CD14-positive monocyte (primary cell): ENCODE measurements around the gene LRRC61. TPM values are rescaled to one million over a fixed set of nuclear protein-coding genes. Genes with fewer than 3 reads are reported as not detected.

ENCODE experiments used
- DNase-seq, 3 donors: peaks; one replicate each; pipeline ENCODE4 v3.0.0-alpha.2; 2011 to 2022
- H2AFZ ChIP-seq: 2 replicates; pipeline ENCODE4 v1.6.0; 2012; ENCODE audit warnings: mild to moderate bottlenecking, low read depth, low read length, inconsistent platforms; ENCODE audit not compliant: insufficient read depth, poor library complexity, severe bottlenecking
- H3K27ac ChIP-seq, 2 donors: 1 replicate in 1 of 2; 2 replicates in 1 of 2; pipeline ENCODE4 v1.5.1; 2012 to 2013; ENCODE audit warnings: low read length in 2 of 2, control low read depth in 1 of 2, inconsistent platforms in 1 of 2, low read depth in 1 of 2, mild to moderate bottlenecking in 1 of 2
- H3K27me3 ChIP-seq, 2 donors: one replicate each; pipeline versions ENCODE4 v1.6.0 to v1.6.1; 2011 to 2013; ENCODE audit warnings: low read length in 2 of 2; ENCODE audit not compliant: control insufficient read depth in 2 of 2, insufficient read depth in 2 of 2
- H3K36me3 ChIP-seq, 2 donors: replicated peaks in 1 of 2; 1 replicate in 1 of 2; 2 replicates in 1 of 2; pipeline versions ENCODE4 v1.5.1 to v1.6.1; 2012 to 2013; ENCODE audit warnings: low read length in 2 of 2, control low read depth in 1 of 2, inconsistent platforms in 1 of 2, mild to moderate bottlenecking in 1 of 2; ENCODE audit not compliant: insufficient read depth in 2 of 2, control insufficient read depth in 1 of 2
- H3K4me1 ChIP-seq, 2 donors: 1 replicate in 1 of 2; 2 replicates in 1 of 2; pipeline versions ENCODE4 v1.5.1 to v1.6.1; 2012 to 2013; ENCODE audit warnings: low read length in 2 of 2, control low read depth in 1 of 2, inconsistent platforms in 1 of 2, mild to moderate bottlenecking in 1 of 2, moderate library complexity in 1 of 2; ENCODE audit not compliant: insufficient read depth in 2 of 2, control insufficient read depth in 1 of 2
- H3K4me2 ChIP-seq: replicated peaks from 2 replicates; pipeline ENCODE3; 2012; ENCODE audit warnings: low read length, moderate library complexity, mild to moderate bottlenecking; ENCODE audit not compliant: poor library complexity, severe bottlenecking; ENCODE audit errors: extremely low read depth
- H3K4me3 ChIP-seq, 3 experiments: fragments of 200-600 bp in 1 of 3; sonication (generic) in 1 of 3; replicated peaks in 1 of 3; 1 replicate in 2 of 3; 2 replicates in 1 of 3; pipeline ENCODE4 v1.5.1; 2011 to 2013; ENCODE audit warnings: low read length in 3 of 3, mild to moderate bottlenecking in 3 of 3, control low read depth in 2 of 3, low read depth in 2 of 3, inconsistent platforms in 1 of 3, moderate library complexity in 1 of 3
- H3K79me2 ChIP-seq: 2 replicates; pipeline ENCODE4 v1.6.0; 2012; ENCODE audit warnings: mild to moderate bottlenecking, control low read depth, inconsistent platforms, low read length, moderate library complexity; ENCODE audit not compliant: insufficient read depth
- H3K9ac ChIP-seq: 2 replicates; pipeline ENCODE4 v1.6.0; 2017; ENCODE audit warnings: low read length, mild to moderate bottlenecking; ENCODE audit not compliant: insufficient read depth, poor library complexity, severe bottlenecking
- H3K9me3 ChIP-seq, 2 donors: replicated peaks in 1 of 2; 1 replicate in 1 of 2; 2 replicates in 1 of 2; pipeline versions ENCODE4 v1.5.1 to v1.6.1; 2012 to 2013; ENCODE audit warnings: low read length in 2 of 2, control low read depth in 1 of 2; ENCODE audit not compliant: control insufficient read depth in 1 of 2, insufficient read depth in 1 of 2
- H4K20me1 ChIP-seq: 2 replicates; pipeline ENCODE4 v1.6.0; 2012; ENCODE audit warnings: mild to moderate bottlenecking, low read length, control low read depth, moderate library complexity; ENCODE audit not compliant: insufficient read depth
- H3K27ac Mint-ChIP-seq, 7 donors: one replicate each; pipeline ENCODE4 v1.8.0; 2020; ENCODE audit warnings: mild to moderate bottlenecking in 7 of 7, mixed read lengths in 7 of 7, moderate library complexity in 6 of 7, inconsistent platforms in 2 of 7
- H3K27me3 Mint-ChIP-seq, 3 donors: one replicate each; pipeline ENCODE4 v1.8.0; 2021 to 2022; ENCODE audit warnings: low read depth in 3 of 3, mild to moderate bottlenecking in 3 of 3, mixed read lengths in 3 of 3, moderate library complexity in 3 of 3, inconsistent platforms in 1 of 3
- H3K36me3 Mint-ChIP-seq, 2 donors: one replicate each; pipeline ENCODE4 v1.8.0; 2020; ENCODE audit warnings: mixed read lengths in 2 of 2, inconsistent platforms in 1 of 2, mild to moderate bottlenecking in 1 of 2
- H3K4me1 Mint-ChIP-seq: one replicate; pipeline ENCODE4 v1.8.0; 2020; ENCODE audit warnings: mild to moderate bottlenecking, mixed read lengths
- H3K4me3 Mint-ChIP-seq, 2 donors: one replicate each; pipeline ENCODE4 v1.8.0; 2020; ENCODE audit warnings: mild to moderate bottlenecking in 2 of 2, mixed read lengths in 2 of 2, moderate library complexity in 1 of 2
- H3K9me3 Mint-ChIP-seq, 7 donors: one replicate each; pipeline ENCODE4 v1.8.0; 2020 to 2022; ENCODE audit warnings: mixed read lengths in 7 of 7, mild to moderate bottlenecking in 6 of 7, moderate library complexity in 6 of 7, inconsistent platforms in 2 of 7
- WGBS: methylation state at CpG from one replicate; pipeline ENCODE4 v1.1.5; 2013; ENCODE audit warnings: missing lambda C conversion rate; ENCODE audit not compliant: insufficient coverage; 5-methylcytosine and 5-hydroxymethylcytosine counted together
- intact Hi-C, 2 donors: fragments of 100-400 bp; cut with micrococcal nuclease; formaldehyde crosslinking; loops; one replicate each; pipeline versions ENCODE4 v1.15.0 to v1.15.1; 2023
- polyA plus RNA-seq, 3 donors: library from polyadenylated mRNA; depleted of rRNA in 1 of 3; unstranded in 2 of 3; stranded (reverse) in 1 of 3; fragments of 300-500 nt in 2 of 3; fragments of >200 nt in 1 of 3; fragmentation: Illumina TruSeq in 2 of 3; gene quantifications; 1 replicate in 2 of 3; 2 replicates in 1 of 3; pipeline ENCODE4 v1.2.3, GENCODE V29; 2012 to 2021
- TF ChIP-seq, protein P1 (sequence below): fragments of 200-600 bp; IDR thresholded peaks from one replicate; pipeline ENCODE4 v1.8.0; 2022; ENCODE audit warnings: antibody characterized with exemption, mild to moderate bottlenecking

LRRC61 gene
- polyA plus RNA-seq, 3 donors: 1.4 to 8.6 (median 5.7) TPM

DNA sequence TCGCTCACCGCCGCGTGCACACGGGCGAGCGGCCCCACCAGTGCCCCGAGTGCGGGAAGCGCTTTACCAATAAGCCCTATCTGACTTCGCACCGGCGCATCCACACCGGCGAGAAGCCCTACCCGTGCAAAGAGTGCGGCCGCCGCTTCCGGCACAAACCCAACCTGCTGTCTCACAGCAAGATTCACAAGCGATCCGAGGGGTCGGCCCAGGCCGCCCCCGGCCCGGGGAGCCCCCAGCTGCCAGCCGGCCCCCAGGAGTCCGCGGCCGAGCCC is 48.8 kb downstream of the LRRC61 start:
- Histone ChIP-seq H3K9ac (no peak overlapping the region), H3K4me1 (peaks cover 25 to 39% of the 10 kb centered on the region in 2 donors), H3K4me3 (no peak overlapping the region), H3K9me3 (no peaks in the 10 kb centered on the region), H4K20me1 (peaks cover 57% of the 10 kb centered on the region), H3K4me2 (no peak overlapping the region), H2AFZ (no peak overlapping the region), H3K36me3 (peaks cover 33 to 44% of the 10 kb centered on the region in 2 donors), H3K79me2 (peaks cover 57% of the 10 kb centered on the region), H3K27me3 (no peaks in the 10 kb centered on the region), H3K27ac (no peak overlapping the region)
- intact Hi-C loops: loop anchor here in 1 of 2 donors (10.0 kb wide), 1 partner anchor 713 kb away; the partner anchor contains the start of genes AGAP3, FASTK and TMUB1
- Mint-ChIP-seq H3K4me3 (no peak overlapping the region), H3K36me3 (peaks cover 26 to 54% of the 10 kb centered on the region in 2 donors), H3K4me1 (peaks cover 40% of the 10 kb centered on the region), H3K27ac (no peak overlapping the region), H3K9me3 (peaks cover 0 to 2% (median 0%) of the 10 kb centered on the region in 7 donors), H3K27me3 (no peaks in the 10 kb centered on the region)
- 99% methylated on average over 30 of the region's 30 CpGs for WGBS
- TF ChIP-seq, protein P1, sequence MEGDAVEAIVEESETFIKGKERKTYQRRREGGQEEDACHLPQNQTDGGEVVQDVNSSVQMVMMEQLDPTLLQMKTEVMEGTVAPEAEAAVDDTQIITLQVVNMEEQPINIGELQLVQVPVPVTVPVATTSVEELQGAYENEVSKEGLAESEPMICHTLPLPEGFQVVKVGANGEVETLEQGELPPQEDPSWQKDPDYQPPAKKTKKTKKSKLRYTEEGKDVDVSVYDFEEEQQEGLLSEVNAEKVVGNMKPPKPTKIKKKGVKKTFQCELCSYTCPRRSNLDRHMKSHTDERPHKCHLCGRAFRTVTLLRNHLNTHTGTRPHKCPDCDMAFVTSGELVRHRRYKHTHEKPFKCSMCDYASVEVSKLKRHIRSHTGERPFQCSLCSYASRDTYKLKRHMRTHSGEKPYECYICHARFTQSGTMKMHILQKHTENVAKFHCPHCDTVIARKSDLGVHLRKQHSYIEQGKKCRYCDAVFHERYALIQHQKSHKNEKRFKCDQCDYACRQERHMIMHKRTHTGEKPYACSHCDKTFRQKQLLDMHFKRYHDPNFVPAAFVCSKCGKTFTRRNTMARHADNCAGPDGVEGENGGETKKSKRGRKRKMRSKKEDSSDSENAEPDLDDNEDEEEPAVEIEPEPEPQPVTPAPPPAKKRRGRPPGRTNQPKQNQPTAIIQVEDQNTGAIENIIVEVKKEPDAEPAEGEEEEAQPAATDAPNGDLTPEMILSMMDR: no peak
- no peak for DNase-seq

DNA sequence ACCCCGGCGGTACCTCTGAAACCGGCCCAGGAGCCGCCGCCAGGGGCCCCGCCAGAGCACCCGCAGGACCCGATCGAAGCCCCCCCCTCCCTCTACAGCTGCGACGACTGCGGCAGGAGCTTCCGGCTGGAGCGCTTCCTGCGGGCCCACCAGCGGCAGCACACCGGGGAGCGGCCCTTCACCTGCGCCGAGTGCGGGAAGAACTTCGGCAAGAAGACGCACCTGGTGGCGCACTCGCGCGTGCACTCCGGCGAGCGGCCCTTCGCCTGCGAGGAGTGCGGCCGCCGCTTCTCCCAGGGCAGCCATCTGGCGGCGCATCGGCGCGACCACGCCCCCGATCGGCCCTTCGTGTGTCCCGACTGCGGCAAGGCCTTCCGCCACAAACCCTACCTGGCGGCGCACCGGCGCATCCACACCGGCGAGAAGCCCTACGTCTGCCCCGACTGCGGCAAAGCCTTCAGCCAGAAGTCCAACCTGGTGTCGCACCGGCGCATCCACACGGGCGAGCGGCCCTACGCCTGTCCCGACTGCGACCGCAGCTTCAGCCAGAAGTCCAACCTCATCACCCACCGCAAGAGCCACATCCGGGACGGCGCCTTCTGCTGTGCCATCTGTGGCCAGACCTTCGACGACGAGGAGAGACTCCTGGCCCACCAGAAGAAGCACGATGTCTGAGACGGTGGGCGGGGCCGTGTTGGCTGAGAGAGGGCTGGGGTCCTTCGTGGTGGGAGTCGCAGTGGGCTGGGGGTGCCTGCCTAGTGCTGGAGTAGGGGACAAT is 49.3 kb downstream of the LRRC61 start:
- Histone ChIP-seq H3K36me3 (peaks cover 33 to 44% of the 10 kb centered on the region in 2 donors), H3K27me3 (no peaks in the 10 kb centered on the region), H4K20me1 (peaks cover 57% of the 10 kb centered on the region), H3K79me2 (peaks cover 57% of the 10 kb centered on the region), H3K4me3 (no peak overlapping the region), H3K9me3 (no peaks in the 10 kb centered on the region), H3K4me2 (no peak overlapping the region), H3K4me1 (peaks cover 27 to 36% of the 10 kb centered on the region in 2 donors), H2AFZ (no peak overlapping the region), H3K9ac (no peak overlapping the region), H3K27ac (no peak overlapping the region)
- 97% methylated on average over 60 of the region's 79 CpGs for WGBS
- intact Hi-C loops: loop anchor here in 1 of 2 donors (10.0 kb wide), 1 partner anchor 712 kb away; the partner anchor contains the start of genes AGAP3, FASTK and TMUB1
- H3K9me3 Mint-ChIP-seq: peaks cover 0 to 2% (median 0%) of the 10 kb centered on the region in 7 donors
- DNase-seq: no peak
- TF ChIP-seq, protein P1: no peak
- H3K4me3 Mint-ChIP-seq: no peak overlapping the region
- H3K27me3 Mint-ChIP-seq: no peaks in the 10 kb centered on the region
- H3K27ac Mint-ChIP-seq: peak overlapping the region in 3 of 7 donors; percentile 60 to 67 (median 62)
- H3K4me1 Mint-ChIP-seq: peaks cover 41% of the 10 kb centered on the region
- peaks cover 26 to 54% of the 10 kb centered on the region in 2 donors for H3K36me3 Mint-ChIP-seq
